ENCODE data around the gene PRMT7.

The PRMT7 gene

GRCh38 chr16:68376590-68376989 lies 65.8 kb downstream of the PRMT7 start:
- DNase-seq (ENCODE audit: low spot score): no peak

GRCh38 chr16:68377221-68377620 lies 66.4 kb downstream of the PRMT7 start:
- DNase-seq (ENCODE audit: low spot score): no peak

- DNase-seq (ENCODE audit: low spot score): no peak
Observed at GRCh38 chr16:68377667-68378393, 67.0 kb downstream of the PRMT7 start.

GRCh38 chr16:68378436-68379415 lies 67.9 kb downstream of the PRMT7 start:
- no peak for DNase-seq (ENCODE audit: low spot score)

- no peak for DNase-seq (ENCODE audit: low spot score)
Observed at GRCh38 chr16:68379472-68380347, 68.9 kb downstream of the PRMT7 start.

GRCh38 chr16:68380348-68380670 lies 69.5 kb downstream of the PRMT7 start:
- DNase-seq (ENCODE audit: low spot score): no peak

- no peak for DNase-seq (ENCODE audit: low spot score)
Observed at GRCh38 chr16:68380676-68381362, 70.0 kb downstream of the PRMT7 start.

- DNase-seq (ENCODE audit: low spot score): no peak
Observed at GRCh38 chr16:68381363-68381724, 70.5 kb downstream of the PRMT7 start.

GRCh38 chr16:68382296-68382718 lies 71.5 kb downstream of the PRMT7 start:
- peak; percentile 85 for DNase-seq (ENCODE audit: low spot score)

GRCh38 chr16:68383858-68384257 lies 73.0 kb downstream of the PRMT7 start:
- no peak for DNase-seq (ENCODE audit: low spot score)

GRCh38 chr16:68384288-68385161 lies 73.7 kb downstream of the PRMT7 start:
- no peak for DNase-seq (ENCODE audit: low spot score)

GRCh38 chr16:68385371-68385770 lies 74.6 kb downstream of the PRMT7 start:
- no peak for DNase-seq (ENCODE audit: low spot score)

GRCh38 chr16:68386628-68387027 lies 75.8 kb downstream of the PRMT7 start:
- no peak for DNase-seq (ENCODE audit: low spot score)

GRCh38 chr16:68387301-68387700 lies 76.5 kb downstream of the PRMT7 start:
- DNase-seq (ENCODE audit: low spot score): no peak

GRCh38 chr16:68388124-68388523 lies 77.3 kb downstream of the PRMT7 start:
- no peak for DNase-seq (ENCODE audit: low spot score)

GRCh38 chr16:68389006-68389405 lies 78.2 kb downstream of the PRMT7 start:
- DNase-seq (ENCODE audit: low spot score): no peak

GRCh38 chr16:68389750-68390371 lies 79.0 kb downstream of the PRMT7 start:
- no peak for DNase-seq (ENCODE audit: low spot score)

- no peak for DNase-seq (ENCODE audit: low spot score)
Observed at GRCh38 chr16:68393333-68393732, 82.5 kb downstream of the PRMT7 start.

GRCh38 chr16:68395167-68395786 lies 84.5 kb downstream of the PRMT7 start:
- no peak for DNase-seq (ENCODE audit: low spot score)

- no peak for DNase-seq (ENCODE audit: low spot score)
Observed at GRCh38 chr16:68395815-68396214, 85.0 kb downstream of the PRMT7 start.
